RKO (cell line): ENCODE data around the gene ANKIB1.
"Not testable (repeated sequence)": the region's sequence is repeated elsewhere in the genome, so short reads cannot be mapped to it uniquely, and the experiment has no call there.

ENCODE experiments used
- DNase-seq: peaks from one replicate; pipeline ENCODE4 v3.0.0-alpha.2; 2016; ENCODE audit warnings: low spot score

The ANKIB1 gene

GRCh38 chr7:92332782-92333181, 87.0 kb downstream of the ANKIB1 start:
- no peak for DNase-seq

- DNase-seq, result no peak
Observed at GRCh38 chr7:92333866-92334265, 88.1 kb downstream of the ANKIB1 start.

DNA sequence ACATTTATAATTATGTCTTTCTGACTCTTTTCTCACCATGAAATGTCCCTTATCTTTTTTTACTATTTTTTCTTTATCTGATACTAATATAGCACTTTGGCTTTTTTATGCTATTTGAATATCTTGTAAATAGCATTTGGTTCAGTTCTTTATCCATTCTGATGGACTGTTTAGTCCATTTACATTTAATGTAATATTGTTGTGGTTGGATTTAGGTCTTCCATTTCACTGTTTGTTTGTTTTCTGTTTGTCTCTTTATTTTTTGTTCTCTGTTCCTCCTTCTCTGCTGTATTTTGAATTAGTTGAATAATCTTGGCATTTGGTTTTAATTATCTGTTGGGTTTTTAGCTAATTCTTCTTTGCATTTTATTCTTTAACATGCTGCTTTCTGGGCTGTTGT, 89.8 kb downstream of the ANKIB1 start:
- no peak for DNase-seq

DNA sequence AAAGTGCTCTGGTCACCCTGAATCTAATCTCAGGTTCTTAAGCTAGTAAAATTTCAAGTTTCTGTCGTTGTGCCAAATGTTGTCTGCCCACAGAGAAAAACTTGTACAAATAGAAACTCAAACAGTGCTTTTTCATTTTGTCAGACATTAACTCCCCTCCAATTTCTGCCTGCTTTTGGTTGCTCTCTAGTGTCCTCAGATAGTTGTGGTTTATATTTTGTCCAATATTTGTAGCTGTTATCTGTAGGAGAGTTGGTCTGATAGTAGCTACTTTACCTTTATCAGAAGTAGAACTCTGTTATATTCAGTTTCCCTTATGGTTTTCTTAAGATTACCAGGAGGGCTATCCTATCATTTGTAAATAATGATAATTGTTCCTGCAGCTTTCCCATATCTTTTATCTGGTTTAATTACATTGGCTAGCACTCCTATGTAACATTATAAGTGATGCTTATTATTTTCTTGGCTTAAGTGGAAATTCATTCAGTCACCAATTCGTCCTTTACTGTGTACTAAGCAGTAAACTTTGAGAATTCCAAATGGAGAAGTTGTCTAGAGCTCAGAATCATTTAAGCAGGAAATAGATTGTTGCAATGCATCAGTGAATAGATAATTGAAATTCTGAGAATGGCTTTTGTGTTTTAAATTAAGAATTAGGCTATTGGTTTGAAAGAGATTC, 91.0 kb downstream of the ANKIB1 start:
- DNase-seq, result no peak

DNA sequence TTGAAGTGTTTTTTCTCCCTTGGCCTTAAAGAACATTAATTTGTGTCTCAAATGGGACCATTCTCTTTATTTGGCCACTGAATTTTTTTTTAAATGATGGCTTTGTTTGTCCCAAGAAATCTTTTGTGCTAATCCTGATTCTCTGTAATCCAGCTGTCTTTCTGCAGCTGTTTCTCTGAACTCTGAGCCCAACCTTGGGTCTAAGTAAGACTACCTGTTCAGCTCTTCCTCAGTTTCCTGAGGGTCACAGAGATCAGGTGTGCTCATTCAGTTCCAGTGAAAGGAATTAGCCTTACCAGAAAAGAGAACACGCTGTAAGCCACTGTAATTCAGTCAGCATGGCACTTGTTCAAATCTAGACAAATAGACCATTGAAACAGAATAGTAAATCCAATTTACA, 94.2 kb downstream of the ANKIB1 start:
- DNase-seq, result no peak

GRCh38 chr7:92343714-92344113, 97.9 kb downstream of the ANKIB1 start:
- DNase-seq, result no peak

DNA sequence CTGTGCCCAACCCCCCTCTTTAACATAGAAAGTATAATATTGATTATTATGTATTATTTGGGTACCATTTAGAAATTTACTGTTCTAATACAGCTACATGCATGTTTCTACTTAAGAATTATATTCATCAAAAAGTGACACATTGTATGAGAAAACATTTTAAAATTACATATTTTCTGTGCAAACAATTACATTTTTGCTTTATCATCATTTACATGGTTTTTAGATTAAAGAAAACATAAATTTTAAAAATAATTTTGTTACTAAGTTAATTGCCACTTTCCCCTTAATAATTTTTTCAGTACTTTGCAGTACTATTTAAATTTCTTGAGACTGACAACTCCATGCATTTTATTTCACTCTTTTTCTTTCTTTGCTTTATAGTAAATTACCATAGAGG, 106.2 kb downstream of the ANKIB1 start:
- DNase-seq, result no peak

- DNase-seq, result no peak
Observed at GRCh38 chr7:92354214-92354613, 108.4 kb downstream of the ANKIB1 start.

- DNase-seq, result no peak
Observed at GRCh38 chr7:92356406-92356805, 110.6 kb downstream of the ANKIB1 start.

DNA sequence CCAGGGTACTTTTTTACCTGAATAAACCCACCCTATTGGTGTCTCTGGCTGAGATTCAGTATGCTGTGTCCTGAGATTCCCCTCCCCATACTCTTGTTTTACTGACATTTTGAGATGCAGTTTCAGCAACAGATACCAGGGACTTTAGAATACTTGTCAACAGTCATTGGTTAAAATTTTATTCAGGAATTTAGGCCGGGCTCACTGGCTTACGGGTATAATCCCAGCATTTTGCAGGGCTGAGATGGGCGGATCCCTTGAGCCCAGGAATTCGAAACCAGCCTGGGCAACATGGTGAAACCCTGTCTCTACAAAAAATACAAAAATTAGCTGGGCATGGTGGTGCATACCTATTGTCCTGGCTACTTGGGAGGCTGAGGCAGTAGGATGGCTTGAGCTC, 111.5 kb downstream of the ANKIB1 start:
- DNase-seq, result no peak

DNA sequence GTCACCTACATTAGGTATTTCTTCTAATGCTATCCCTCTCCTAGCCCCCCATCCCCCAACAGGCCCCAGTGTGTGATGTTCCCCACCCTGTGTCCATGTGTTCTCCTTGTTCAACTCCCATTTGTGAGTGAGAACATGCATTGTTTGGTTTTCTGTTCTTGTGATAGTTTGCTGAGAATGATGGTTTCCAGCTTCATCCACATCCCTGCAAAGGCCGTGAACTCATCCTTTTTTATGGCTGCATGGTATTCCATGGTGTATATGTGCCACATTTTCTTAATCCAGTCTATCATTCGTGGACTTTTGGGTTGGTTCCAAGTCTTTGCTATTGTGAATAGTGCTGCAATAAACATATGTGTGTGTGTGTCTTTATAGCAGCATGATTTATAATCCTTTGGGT, 113.4 kb downstream of the ANKIB1 start:
- DNase-seq, result not testable (repeated sequence)

DNA sequence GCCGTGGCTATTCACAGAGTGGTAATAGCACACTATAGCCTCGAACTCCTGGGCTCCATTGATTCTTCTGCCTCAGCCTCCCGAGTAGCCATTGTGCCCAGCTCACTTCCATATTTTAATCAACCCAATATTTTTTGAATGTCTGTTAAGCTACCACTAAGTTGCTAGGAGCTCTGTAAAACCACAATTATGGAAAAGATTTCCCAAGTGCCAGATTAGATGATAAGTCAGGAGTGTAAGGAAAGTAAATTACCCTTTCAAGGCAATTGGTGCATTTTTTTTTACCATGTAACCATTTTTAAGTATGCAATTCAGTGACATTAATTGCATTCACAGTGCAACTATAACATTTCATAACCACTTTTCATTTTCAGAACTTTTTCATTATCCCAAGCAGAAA, 114.0 kb downstream of the ANKIB1 start:
- no peak for DNase-seq

GRCh38 chr7:92360387-92360786, 114.6 kb downstream of the ANKIB1 start:
- no peak for DNase-seq

GRCh38 chr7:92362131-92362530, 116.4 kb downstream of the ANKIB1 start:
- no peak for DNase-seq

DNA sequence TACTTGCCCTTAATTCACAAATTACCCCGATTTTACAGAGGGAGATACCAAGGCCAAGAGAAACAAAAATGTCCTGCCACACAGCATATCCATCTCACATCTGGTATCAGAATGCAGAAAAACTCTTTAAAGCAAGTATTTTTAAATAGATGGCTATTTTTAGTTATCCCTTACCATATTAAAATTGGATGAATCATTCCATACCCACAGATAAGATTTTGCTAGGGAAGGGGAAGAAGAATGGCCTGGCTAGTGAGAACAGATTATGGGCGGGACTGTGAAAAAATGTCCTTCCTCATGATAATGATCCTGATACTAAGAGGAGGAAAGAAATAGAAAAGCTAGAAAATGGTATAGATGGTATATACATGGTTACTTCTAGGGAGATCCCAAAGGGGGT, 121.0 kb downstream of the ANKIB1 start:
- no peak for DNase-seq

GRCh38 chr7:92368741-92369140, 123.0 kb downstream of the ANKIB1 start:
- DNase-seq, result no peak

DNA sequence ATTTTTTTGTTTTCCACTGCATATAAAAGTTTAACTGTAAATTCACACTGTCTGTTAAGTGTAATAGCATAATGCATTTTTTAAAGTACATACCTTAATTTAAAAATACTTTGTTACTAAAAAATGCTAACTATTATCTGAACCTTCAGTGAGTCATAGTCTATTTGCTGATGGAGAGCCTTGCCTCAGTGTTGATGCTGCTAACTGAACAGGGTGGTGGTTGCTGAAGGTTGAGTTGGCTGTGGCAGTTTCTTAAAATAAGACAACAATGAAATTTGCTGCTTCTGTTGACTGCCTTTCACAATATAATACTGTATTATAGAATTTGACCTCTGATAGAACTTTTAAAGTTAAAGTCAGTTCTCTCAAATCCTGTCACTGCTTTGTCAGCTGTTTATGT, 129.2 kb downstream of the ANKIB1 start:
- DNase-seq, result no peak

DNA sequence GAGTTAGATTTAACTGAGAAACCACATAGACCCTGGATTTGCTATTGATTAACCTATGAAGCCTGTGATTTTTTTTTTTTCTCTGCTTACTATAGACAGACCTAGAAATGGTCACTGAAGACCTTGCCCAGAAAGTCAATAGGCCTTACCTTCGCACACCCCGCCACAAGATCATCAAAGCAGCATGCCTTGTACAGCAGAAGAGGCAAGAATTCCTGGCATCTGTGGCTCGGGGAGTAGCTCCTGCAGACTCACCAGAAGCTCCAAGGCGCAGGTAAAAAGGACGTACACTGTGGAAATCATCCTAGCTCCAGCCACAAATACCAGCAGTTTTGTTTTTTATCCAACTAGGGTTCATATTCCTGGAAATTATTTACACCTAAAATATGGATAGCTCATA, 145.3 kb downstream of the ANKIB1 start:
- no peak for DNase-seq

DNA sequence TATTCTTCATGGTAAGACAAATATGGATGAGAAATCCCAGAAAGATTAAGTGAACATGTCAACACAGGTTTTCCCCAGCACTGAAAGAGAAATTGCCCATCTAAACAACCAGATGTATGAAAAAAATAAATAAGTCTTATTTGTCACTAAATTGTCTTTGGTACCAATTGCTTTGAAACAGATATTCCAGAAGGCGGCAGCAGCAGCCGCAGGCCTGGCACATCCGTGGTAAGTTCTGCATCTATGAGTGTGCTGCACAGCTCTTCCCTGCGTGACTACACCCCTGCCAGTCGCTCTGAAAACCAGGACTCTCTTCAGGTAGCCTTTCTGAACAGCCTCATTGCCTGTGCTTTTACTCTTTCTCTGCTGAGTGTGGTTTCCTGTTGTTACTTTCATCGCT, 151.8 kb downstream of the ANKIB1 start:
- DNase-seq, result no peak

DNA sequence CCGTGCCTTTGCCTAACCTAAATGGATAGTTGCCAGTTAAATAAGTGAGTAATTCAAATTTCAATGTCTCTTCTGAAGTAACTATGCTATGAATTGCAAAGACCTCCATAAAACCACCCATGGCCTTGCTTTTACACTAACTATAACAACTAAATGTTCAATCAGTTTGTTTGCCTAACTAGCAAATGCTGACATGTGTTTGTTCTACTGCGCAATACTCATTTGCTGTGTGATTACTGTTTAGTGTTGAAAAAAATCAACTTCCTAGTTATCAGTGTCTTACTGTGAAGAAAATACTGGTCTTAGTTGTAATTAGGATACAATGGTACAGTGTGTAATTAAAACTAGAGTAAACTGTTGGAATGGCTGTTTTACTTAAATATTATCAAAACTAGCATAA, 154.2 kb downstream of the ANKIB1 start:
- DNase-seq, result no peak

- DNase-seq, result peak; percentile 32
Observed at GRCh38 chr7:92402920-92403759, 157.4 kb downstream of the ANKIB1 start.

GRCh38 chr7:92403760-92404074, 157.9 kb downstream of the ANKIB1 start:
- DNase-seq, result no peak

DNA sequence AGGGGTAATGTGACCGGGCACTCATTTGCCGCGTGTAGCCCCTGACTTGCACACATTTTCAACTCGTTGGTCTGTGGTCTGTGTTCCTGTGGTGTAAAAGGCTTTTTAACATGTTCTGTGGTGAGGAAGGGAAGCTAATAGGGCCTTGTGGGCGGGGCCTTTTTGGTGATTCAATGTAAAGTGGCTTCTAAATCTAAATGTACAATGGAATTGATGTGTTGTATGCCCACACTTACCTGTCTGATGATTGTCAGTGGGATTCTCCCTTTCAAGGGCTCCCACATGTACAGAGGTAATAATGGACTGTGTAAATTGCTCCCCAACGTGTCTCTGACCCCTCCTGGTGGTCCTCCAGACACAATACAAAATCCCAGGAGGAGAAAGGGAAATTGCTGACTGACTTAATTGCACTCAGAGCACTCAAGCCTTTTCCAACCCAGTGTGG, 158.4 kb downstream of the ANKIB1 start:
- DNase-seq, result no peak

GRCh38 chr7:92409357-92409756, 163.6 kb downstream of the ANKIB1 start:
- DNase-seq, result no peak
